C4-2B (cell line): ENCODE measurements around the gene KLHL18.

Experiments
- ZFX ChIP-seq: fragments of 450-650 bp; IDR thresholded peaks from 2 replicates; pipeline ENCODE4 v1.6.1; 2017
- TF ChIP-seq, protein P1 (sequence below): fragments of 450-650 bp; conservative IDR thresholded peaks from 2 replicates; pipeline ENCODE4 v1.5.1; 2017; ENCODE audit warnings: mild to moderate bottlenecking

DNA sequence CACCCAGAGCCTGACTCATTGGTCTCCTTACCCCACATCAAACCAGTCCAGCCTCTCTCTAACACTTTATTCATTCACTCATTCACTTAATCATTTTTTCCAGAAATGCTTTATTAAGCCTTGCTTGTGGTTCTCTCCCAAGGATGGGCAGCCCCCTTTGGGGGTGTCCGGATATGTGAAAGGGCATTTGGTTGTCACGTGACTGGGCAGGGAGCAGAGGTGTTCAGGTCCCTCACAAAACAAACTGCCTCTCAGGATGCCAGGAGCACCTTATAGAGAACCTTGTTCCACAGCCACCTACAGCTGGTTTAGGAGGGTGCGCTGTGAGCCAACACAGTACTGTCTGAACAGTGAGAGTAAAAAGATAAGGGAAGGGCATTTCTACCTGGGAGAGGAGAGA, 72.3 kb downstream of the KLHL18 start:
- TF ChIP-seq, protein P1, sequence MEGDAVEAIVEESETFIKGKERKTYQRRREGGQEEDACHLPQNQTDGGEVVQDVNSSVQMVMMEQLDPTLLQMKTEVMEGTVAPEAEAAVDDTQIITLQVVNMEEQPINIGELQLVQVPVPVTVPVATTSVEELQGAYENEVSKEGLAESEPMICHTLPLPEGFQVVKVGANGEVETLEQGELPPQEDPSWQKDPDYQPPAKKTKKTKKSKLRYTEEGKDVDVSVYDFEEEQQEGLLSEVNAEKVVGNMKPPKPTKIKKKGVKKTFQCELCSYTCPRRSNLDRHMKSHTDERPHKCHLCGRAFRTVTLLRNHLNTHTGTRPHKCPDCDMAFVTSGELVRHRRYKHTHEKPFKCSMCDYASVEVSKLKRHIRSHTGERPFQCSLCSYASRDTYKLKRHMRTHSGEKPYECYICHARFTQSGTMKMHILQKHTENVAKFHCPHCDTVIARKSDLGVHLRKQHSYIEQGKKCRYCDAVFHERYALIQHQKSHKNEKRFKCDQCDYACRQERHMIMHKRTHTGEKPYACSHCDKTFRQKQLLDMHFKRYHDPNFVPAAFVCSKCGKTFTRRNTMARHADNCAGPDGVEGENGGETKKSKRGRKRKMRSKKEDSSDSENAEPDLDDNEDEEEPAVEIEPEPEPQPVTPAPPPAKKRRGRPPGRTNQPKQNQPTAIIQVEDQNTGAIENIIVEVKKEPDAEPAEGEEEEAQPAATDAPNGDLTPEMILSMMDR: no peak
- TF ChIP-seq ZFX: no peak
